SKM-1 (cell line): ENCODE results near the gene SFRP2.

Experiments used
- DNase-seq: peaks from one replicate; lab custom pipeline; 2025; ENCODE audit not compliant: unreplicated experiment; lab: John Stamatoyannopoulos, UW

Gene SFRP2, protein sequence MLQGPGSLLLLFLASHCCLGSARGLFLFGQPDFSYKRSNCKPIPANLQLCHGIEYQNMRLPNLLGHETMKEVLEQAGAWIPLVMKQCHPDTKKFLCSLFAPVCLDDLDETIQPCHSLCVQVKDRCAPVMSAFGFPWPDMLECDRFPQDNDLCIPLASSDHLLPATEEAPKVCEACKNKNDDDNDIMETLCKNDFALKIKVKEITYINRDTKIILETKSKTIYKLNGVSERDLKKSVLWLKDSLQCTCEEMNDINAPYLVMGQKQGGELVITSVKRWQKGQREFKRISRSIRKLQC

DNA sequence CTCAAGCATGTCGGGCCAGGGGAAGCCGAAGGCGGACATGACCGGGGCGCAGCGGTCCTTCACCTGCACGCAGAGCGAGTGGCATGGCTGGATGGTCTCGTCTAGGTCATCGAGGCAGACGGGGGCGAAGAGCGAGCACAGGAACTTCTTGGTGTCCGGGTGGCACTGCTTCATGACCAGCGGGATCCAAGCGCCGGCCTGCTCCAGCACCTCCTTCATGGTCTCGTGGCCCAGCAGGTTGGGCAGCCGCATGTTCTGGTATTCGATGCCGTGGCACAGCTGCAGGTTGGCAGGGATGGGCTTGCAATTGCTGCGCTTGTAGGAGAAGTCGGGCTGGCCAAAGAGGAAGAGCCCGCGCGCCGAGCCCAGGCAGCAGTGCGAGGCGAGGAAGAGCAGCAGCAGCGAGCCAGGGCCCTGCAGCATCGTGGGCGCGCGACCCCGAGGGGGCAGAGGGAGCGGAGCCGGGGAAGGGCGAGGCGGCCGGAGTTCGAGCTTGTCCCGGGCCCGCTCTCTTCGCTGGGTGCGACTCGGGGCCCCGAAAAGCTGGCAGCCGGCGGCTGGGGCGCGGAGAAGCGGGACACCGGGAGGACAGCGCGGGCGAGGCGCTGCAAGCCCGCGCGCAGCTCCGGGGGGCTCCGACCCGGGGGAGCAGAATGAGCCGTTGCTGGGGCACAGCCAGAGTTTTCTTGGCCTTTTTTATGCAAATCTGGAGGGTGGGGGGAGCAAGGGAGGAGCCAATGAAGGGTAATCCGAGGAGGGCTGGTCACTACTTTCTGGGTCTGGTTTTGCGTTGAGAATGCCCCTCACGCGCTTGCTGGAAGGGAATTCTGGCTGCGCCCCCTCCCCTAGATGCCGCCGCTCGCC, at the start of gene SFRP2:
Gene SFRP2, minus strand, starts transcription at position 671 of the 864 bp plus-strand sequence. Its CDS starts 248 bp downstream, at position 423.
- DNase-seq: no peak

DNA sequence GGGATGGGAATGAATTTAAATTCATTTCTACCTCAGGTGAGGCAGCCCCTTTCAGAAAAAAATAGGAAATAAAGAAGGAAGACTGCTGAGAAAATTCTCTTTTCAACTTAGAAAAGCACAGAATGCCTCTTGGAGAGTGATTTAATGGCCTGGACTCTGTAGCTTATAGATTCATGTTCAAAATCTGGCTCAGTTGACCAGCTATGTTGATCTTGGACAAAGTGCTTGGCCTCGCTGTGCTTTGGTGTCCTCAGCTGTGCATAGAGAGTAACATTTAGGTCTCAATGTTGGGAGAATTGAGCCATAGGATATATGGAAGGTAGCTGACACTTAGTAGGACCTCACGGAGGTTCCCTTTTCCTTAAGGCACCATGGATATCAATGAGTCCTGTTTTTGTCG, 49.7 kb upstream of the SFRP2 start:
- no peak for DNase-seq

DNA sequence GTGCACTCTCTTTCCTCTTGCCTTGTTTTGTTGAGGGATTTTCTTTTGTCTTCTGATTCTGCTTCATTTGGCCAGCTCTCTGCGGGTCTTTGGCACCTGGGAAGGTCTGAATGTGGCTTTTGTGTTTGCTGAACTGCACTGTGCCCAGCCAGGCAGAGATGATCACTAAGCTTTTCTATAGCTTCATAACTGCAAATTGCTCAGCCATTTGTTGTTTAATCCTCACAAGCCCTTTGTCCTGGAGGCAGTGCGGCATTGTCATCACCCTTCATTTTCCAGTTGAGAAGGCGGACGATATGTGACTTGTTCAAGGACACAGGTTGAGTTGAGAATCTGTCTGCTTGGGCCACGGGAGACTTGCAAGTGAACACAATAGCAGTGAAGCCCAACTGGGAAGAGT, 46.0 kb upstream of the SFRP2 start:
- DNase-seq: no peak

DNA sequence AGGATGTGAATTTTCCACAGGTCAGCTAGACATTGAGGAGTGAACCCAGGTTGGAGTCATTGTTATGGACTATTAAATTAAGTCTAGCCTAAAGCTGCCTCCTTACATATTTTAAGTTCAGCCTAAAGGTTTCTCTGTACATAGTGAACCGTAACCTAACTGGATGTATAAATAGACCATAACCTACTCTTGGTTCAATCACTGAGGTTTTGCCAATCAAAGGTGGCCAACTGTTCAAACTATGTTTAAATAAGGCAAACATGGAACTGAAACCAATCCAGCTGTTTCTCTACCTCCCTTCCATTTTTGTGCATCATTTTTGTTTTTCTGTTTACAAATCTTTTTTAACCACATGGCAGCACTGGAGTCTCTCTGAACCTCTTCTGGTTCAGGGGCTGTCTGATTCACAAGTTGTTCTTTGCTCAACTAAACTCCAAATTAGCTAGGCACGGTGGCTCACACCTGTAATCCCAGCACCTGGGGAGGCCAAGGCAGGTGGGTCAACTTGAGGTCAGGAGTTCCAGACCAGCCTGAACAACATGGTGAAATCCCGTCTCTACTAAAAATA, 43.9 kb upstream of the SFRP2 start:
- DNase-seq: no peak

DNA sequence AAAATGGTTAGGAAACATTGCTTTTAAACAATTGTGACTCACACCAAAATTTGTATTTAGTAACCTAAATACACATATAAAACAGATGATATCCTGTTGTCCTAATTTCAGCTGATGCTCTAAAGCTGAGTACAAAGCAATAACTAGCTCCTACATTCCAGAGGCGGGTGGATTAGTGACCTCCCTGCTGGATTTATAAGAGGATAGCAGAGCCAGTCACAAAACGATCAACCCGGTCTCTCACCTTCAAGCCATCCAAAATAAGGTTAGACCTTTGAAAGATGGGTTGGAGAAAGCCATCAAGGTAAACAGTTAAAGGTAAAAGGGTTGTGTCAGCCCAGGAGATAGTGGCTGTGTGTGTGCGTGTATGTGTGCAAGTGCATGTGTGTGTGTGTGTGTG, 43.2 kb upstream of the SFRP2 start:
- no peak for DNase-seq

DNA sequence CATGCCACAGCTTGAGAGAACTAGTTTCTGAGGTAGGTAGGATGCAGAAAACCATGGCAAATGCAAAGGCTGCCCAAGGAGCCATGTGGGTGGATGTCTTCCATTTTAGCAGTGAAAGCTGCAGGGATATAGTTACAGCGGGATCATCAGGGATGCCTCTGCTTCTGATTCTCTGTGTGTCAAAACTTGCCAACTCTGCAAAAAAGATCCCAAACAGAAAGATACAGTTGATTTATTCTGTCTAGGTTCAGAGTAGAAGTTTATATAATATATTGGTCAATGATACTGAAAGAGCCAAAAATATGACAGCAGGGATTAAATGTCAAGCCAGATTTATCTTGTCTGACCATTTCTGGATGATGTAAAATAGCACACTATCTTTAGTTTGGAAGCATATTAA, 42.4 kb upstream of the SFRP2 start:
- no peak for DNase-seq

DNA sequence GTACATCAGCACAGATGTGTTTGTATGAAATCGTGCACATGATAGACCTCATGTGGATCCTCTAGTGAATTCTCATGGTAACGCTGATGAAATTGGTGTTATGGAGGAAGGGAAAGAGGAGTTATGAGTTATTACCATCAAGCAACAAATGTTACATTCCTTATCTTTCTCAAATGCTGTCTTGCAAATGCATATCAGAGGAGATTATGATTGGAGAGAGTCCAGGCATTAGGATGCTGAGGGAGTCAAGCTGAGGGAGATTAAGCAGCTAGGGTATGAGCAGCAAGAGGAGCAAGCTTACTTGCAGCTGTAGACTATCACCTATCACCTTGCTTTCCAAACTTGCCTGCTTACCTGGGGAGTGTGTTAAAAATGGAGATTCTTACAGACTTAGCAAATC, 36.8 kb upstream of the SFRP2 start:
- no peak for DNase-seq

DNA sequence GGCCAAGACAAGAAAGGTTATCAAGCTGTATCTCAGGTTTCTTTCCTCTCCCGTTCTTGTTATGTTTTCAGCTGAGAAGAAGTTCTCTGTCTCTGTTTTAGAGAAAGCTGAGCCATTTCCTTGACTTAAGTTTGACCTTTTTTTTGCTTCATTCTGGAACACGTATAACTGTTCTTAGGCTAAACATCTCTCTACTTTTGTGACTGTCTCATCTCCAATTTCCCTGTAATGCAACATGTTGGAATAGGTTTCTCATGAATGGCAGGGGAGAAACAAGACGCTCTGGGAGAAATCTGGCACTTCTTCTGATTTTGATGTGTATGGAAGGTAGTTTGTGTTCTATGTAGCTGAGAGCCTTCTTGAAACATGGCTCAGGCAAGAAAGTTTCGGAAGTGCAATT, 36.2 kb upstream of the SFRP2 start:
- DNase-seq: no peak

DNA sequence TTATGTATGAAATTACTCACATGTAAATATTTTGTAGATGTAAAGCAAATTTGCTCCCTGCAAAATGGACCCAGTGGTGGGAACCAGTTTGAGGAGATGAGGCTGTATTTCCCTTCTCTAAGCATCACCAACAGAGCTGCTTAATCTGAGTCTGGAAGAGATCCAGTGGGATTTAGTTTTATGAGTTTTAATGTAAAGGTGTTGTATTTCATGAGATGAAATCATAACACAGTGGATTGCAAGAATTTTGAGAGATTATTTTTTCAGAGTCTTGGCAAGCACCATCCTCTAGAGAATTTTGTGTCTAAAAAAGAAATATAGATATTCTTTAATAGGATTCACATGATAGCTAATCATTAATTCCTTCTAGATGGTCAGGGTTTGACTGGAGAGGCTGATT, 35.6 kb upstream of the SFRP2 start:
- DNase-seq: no peak

DNA sequence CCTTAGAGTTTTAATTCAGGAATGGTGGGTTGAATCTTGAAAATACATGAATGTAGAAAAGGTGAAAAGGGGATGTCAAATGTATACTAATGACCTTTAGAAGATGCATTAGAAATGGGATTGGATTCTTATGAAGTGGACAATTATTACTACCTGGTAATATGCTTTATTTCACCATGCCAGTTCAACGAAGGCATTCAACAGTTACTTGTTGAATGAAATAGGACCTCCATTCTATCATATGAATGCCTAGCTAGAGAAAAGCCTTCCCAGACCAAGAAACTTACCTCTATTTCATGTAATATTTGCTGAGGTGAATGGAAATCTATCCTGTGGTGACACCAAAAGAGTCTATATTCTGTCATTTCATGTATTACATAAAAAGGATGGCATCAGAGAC, 34.6 kb upstream of the SFRP2 start:
- DNase-seq: no peak

DNA sequence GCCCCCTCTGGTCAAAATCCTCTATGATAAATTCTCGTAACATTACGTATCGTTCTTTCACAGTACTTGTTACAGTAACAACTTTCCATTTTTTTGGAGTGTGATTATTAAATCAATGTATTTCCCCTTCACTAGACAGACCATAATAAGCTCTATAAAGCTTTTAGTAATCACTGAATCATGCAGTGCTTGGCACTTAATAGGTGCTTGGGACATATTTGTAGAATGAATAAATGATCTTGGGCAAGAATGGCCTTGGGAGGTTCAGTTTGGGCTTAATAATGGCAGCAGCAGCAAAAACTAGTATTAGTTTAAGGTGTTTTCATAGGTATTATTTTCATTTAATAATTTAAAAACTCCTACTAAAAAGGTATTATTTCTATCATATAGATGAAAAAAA, 33.4 kb upstream of the SFRP2 start:
- no peak for DNase-seq

DNA sequence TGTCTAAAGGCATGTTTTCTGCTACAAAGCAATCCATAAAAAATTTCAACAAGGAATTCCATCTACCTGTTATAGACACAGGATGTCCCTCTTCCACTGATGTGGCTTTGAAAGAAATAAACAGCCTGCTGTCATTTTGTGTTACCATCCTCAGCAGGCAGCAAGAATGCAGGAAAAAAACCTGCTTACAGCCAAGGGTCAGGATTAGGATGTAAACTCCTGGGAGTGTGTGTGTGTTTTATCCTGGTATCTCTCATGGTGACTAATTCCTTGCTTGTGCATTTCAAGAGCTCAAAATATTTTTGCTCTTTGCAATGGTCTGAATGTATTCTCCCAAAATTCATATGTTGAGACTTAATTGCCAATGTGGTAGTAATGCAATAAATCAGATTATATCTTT, 28.6 kb upstream of the SFRP2 start:
- no peak for DNase-seq

DNA sequence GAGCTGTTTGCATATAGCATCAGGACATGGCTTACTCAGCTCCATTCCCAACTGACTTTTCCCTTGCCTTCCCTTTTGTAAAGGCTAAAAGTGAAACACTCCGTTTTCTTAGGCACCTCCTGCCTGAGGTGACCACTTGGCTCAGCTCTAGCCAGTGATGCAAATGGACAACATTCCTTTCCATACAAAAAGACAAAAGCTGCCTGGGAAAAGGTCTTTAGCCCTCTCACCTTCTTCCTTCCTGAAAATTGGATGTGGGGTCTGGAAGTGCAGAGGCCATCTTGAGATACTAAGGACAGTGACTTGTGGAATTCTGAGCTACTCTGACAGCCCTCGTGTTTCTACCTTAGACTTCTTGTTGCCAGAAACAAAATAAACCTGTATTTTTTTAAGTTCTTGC, 27.7 kb upstream of the SFRP2 start:
- DNase-seq: no peak

DNA sequence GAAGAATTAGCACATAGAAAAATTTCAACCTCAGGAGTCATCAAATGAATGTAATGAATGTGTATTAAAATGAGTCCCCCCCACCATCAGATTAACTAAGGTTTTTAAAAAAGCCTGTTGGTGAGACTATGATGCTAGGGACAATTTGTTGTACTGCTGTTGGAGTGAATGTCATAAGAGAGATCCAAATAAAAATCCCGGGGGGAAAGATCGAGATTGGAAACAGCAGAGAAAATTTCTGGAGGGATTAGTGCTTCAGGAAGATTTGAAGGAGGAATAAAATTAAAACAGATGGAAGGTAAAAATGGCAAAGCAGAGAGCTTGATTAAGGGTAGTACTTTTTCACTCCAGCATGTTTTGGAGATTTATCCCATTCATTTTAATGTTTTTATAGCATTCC, 25.9 kb upstream of the SFRP2 start:
- DNase-seq: no peak

DNA sequence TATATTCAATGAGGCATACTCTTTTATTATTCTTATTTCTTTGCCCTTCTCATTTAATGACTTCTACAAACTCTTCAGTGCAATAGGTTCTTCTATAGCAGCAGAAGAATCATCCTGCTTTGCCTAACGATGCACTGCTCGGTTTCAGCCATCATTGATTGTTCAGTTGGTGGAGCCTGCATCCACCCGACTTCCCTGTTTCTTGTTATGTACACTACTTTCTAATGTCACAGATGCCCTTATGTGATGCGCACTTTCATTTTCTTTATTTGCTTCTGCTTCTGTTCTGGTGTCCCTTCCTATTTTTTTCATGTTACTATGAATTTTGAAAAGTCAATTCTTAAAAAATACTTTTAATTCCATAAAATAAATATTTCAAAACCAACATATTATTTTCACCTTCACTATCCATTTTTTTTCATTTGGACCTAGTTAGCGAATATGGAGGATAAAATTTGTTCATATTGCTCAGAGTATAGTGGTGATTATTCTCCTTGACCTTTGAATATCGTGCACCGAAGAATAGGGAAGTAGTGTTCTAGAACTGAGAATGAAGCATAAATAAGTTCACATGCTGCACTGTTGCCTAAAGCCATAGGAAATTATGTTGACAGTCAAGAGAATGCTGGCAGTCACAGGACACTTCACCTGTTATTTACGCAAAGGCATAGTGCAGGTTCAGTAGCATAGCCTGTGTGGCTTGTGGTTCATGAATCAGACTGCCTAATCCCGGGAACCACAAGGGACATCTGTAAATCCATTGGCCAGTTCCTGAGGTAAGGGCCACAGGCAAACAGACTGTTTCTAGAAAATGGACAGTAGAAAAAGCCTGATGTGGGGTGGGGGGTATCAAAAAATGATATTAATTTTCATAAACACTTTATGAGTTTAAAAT, 21.3 kb upstream of the SFRP2 start:
- DNase-seq: no peak

DNA sequence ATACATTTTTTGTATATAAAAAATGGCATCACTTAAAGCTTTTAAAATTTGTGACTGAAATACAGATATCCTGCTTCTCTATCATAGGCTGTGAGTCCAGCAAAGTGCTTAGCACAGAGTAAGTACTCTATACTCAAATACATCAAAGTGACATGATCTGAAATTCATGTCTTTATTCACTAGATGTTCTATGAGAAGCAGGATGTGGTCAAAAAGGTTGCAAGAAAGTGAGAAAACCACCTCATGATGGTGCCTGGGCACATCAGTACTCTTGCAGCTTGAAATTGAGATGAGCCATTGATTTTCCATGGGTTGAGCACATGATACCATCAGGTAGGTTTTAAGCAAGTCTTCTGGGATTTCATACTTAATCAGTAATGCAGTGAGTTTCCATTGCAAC, 20.4 kb upstream of the SFRP2 start:
- DNase-seq: no peak

DNA sequence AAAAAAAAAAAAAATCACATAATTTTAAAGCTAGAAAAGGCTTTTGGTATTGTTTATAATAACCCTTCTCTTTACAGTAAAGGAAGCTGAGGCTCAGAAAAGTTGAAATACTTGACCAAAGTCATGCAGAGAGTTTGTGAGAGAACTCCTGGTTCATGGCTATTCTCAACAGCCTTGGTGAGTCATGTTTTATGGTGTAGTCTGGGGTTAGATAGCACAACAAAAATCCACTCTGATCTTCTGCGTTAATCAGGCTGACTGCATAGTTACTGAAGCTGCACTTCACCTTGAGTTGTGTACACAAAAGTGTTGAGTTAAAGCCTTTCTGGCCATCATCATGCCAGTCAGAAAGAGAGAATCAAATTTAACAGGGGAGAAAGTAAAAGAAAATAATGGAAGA, 19.3 kb upstream of the SFRP2 start:
- DNase-seq: no peak

DNA sequence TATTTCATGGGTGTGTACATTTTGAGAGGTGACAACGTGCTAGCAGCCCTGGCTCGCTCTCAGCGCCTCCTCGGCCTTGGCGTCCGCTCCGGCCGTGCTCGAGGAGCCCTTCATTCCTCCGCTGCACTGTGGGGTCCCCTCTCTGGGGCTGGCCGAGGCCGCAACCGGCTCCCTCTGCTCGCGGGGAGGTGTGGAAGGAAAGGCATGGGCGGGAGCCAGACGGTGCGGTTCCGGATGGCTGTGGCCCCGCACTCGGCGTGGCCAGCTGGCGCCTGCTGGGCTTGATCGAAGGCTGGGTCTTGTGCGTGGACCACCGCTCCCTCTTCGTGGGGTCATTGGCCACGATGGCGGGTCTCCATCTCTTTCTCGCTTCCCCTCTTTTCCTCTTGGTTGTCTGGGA, 17.2 kb upstream of the SFRP2 start:
- DNase-seq: no peak

DNA sequence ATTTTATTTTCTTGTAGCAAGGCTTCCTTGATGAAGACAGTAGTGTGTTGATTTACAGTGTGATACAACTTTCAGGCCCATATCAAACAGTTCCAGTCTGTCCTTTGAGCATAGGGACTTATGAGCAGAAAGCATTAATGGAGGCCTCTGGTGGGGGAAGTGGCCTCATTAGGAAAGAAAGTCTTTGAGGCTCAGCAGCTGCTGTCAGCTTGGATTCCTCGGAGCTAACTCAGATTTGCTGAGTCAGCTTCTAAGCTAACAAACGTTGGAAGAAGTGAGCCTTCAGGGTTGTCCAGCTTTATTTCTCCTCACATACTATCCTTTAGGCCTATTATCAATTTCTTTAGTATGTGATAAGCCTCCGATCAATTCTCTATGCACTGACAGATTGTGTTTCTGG, 15.8 kb upstream of the SFRP2 start:
- DNase-seq: no peak

DNA sequence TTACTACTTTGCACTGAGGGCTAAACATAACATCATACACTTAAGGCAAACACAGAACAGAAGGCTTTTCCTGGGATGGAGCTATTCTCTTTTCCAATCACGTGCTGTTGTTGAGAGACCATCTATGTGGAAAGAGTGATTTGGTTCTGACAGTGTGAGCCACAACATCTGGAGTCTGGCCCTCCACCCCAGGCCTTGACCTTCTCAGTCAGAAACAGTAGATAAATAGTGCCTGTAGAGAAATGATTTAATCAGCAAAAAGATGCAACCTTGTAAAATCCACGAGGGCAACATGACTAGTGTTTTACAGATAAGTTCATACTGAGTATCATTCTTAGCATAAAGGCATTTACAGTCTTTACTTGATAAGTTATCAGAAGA, 10.8 kb upstream of the SFRP2 start:
- no peak for DNase-seq
